Measurements from ENCODE around the gene RASA3. TPM values are rescaled to one million over a fixed set of nuclear protein-coding genes. Genes with fewer than 3 reads are reported as not detected.

Gene RASA3
- total and polyA plus RNA-seq, 2 donors (not counting 3 experiments of a cell fraction or from before 2014, with no cell fraction given), result 26.5 to 53.8 TPM

GRCh38 chr13:114029866-114030625 lies 102.4 kb downstream of the RASA3 start:
- Histone ChIP-seq H3K9ac (replicated peaks; ENCODE audit: extremely low read depth, insufficient read depth, low read length) (no peak overlapping the region), H3K27ac (ENCODE audit: insufficient read depth, low read depth, low read length) (no peak overlapping the region), H3K27me3 (ENCODE audit: control insufficient read depth in 2 of 2, insufficient read depth in 2 of 2, low read length in 2 of 2) (no peaks in the 10 kb centered on the region), H3K9me1 (replicated peaks; ENCODE audit: control insufficient read depth, extremely low read depth, insufficient read depth, low read length) (no peaks in the 10 kb centered on the region), H3K4me3 (replicated peaks in 1 of 3; ENCODE audit: insufficient read depth in 1 of 3, low read depth in 1 of 3, low read length in 3 of 3) (no peak overlapping the region), H3K4me2 (ENCODE audit: insufficient read depth, low read length) (no peak overlapping the region), H3K36me3 (ENCODE audit: control insufficient read depth in 2 of 2, extremely low read depth in 1 of 2, insufficient read depth in 2 of 2, low read length in 2 of 2) (peaks cover 0 to 20% of the 10 kb centered on the region in 2 experiments), H4K20me1 (replicated peaks; ENCODE audit: control insufficient read depth, extremely low read depth, insufficient read depth, low read length) (no peaks in the 10 kb centered on the region), H2AFZ (ENCODE audit: low read depth, low read length) (no peak overlapping the region), H3K79me2 (ENCODE audit: control insufficient read depth, insufficient read depth, low read length) (peaks cover 67% of the 10 kb centered on the region), H3K9me3 (replicated peaks; ENCODE audit: control insufficient read depth, insufficient read depth, low read length) (no peaks in the 10 kb centered on the region), H3K4me1 (ENCODE audit: control insufficient read depth, extremely low read depth, insufficient read depth, low read length) (peaks cover 28% of the 10 kb centered on the region)
- dilution Hi-C loops (cut with MboI; ENCODE audit: extremely low pct_ligation_motif_present, low sequenced_read_pairs) (no loop called here), intact Hi-C loops (cut with micrococcal nuclease) (loop anchor here (5.0 kb wide), 1 partner anchor 197 kb away; no protein-coding TSS in a partner anchor)
- FAIRE-seq (no peak), DNase-seq (ENCODE audit: low read depth, low spot score) (no peak)
- TF ChIP-seq POLR2A (IDR thresholded peaks at IDR 0.05; ENCODE audit: low read depth, low read length) (no peak), MAX (IDR thresholded peaks at IDR 0.05; ENCODE audit: insufficient read depth, insufficient read length) (no peak), GATA2 (IDR thresholded peaks at IDR 0.05; ENCODE audit: insufficient read depth, insufficient read length, low read depth, low read length) (no peak), JUN (IDR thresholded peaks at IDR 0.05; ENCODE audit: borderline replicate concordance, insufficient read depth, insufficient read length, low read depth) (no peak), POLR2AphosphoS5 (IDR thresholded peaks at IDR 0.05; ENCODE audit: insufficient read depth, low read depth, low read length) (no peak), MYC (IDR thresholded peaks at IDR 0.05; ENCODE audit: low read depth, low read length) (no peak), CTCF (IDR thresholded peaks at IDR 0.05; ENCODE audit: extremely low read depth in 1 of 2, insufficient read depth in 1 of 2, low read depth in 1 of 2, low read length in 2 of 2) (no peak), FOS (IDR thresholded peaks at IDR 0.05; ENCODE audit: borderline replicate concordance, insufficient read depth, low read length) (no peak), EZH2 (IDR thresholded peaks at IDR 0.05; ENCODE audit: borderline replicate concordance, low read depth, low read length, severe bottlenecking) (no peak)
- no TSS peak for BruUV-seq (replicated peaks)
- ChIA-PET POLR2A (no interaction called here), CTCF (no interaction called here)

All from endothelial cell of umbilical vein (primary cell).